Sigmoid colon (tissue), 7 donors: Measurements from ENCODE around the gene CHN2. TPM values are rescaled to one million over a fixed set of nuclear protein-coding genes. Genes with fewer than 3 reads are reported as not detected.

ENCODE experiments used
- DNase-seq: peaks from one replicate; pipeline ENCODE4 v3.0.0-alpha.2; 2019
- H3K27ac ChIP-seq, 4 donors: fragments of 200-600 bp; sonication (generic); one replicate each; pipeline ENCODE4 v1.5.1; 2016 to 2019; ENCODE audit warnings: mild to moderate bottlenecking in 1 of 4
- H3K27me3 ChIP-seq, 3 donors: fragments of 200-600 bp; sonication (generic); one replicate each; pipeline ENCODE4 v1.5.1; 2019; ENCODE audit warnings: mild to moderate bottlenecking in 1 of 3
- H3K36me3 ChIP-seq, 4 donors: fragments of 200-600 bp; sonication (generic); one replicate each; pipeline ENCODE4 v1.5.1; 2016 to 2019
- H3K4me1 ChIP-seq, 4 donors: fragments of 200-600 bp; sonication (generic); one replicate each; pipeline ENCODE4 v1.5.1; 2017 to 2019
- H3K4me3 ChIP-seq, 4 donors: fragments of 200-600 bp; sonication (generic); one replicate each; pipeline ENCODE4 v1.5.1; 2017 to 2019; ENCODE audit warnings: mild to moderate bottlenecking in 2 of 4, moderate library complexity in 1 of 4
- H3K9me3 ChIP-seq, 4 donors: fragments of 200-600 bp in 3 of 4; sonication (generic) in 3 of 4; one replicate each; pipeline versions ENCODE4 v1.5.1 to v1.6.1; 2013 to 2019
- EP300 ChIP-seq, 4 donors: sonication (generic); formaldehyde crosslinking; IDR thresholded peaks; one replicate each; pipeline ENCODE4 v1.6.1; 2017; ENCODE audit warnings: antibody characterized with exemption in 4 of 4
- POLR2A ChIP-seq, 2 donors: fragments of 450-650 bp; IDR thresholded peaks; one replicate each; pipeline ENCODE4 v1.6.1; 2016; ENCODE audit warnings: antibody characterized with exemption in 2 of 2, mild to moderate bottlenecking in 2 of 2, moderate library complexity in 2 of 2
- POLR2AphosphoS5 ChIP-seq, 4 donors: sonication (generic); formaldehyde crosslinking; IDR thresholded peaks; one replicate each; pipeline ENCODE4 v1.6.1; 2017; ENCODE audit warnings: antibody characterized with exemption in 4 of 4
- WGBS, 2 donors: extraction: QIAGEN DNeasy Blood & Tissue Kit; methylation state at CpG; one replicate each; pipeline ENCODE4 v1.1.7; 2013; 5-methylcytosine and 5-hydroxymethylcytosine counted together
- intact Hi-C: fragments of 100-400 bp; cut with DNase I; formaldehyde crosslinking; loops from one replicate; pipeline ENCODE4 v1.15.1; 2023
- polyA plus RNA-seq, 3 donors: library from polyadenylated mRNA; stranded (reverse); fragments of 200-250 nt; gene quantifications; one replicate each; pipeline ENCODE4 v1.2.3, GENCODE V29; 2013
- total RNA-seq, 4 donors: library from RNA; depleted of rRNA; stranded (reverse); fragments of >200 nt; gene quantifications; one replicate each; pipeline ENCODE4 v1.1.0, GENCODE V29; 2016
- TF ChIP-seq, protein P1 (sequence below), 4 experiments: fragments of 450-650 bp in 3 of 4; fragments of 200-600 bp in 1 of 4; IDR thresholded peaks; one replicate each; pipeline ENCODE4 v1.5.1; 2016 to 2019; ENCODE audit warnings: antibody characterized with exemption in 4 of 4, mild to moderate bottlenecking in 3 of 4, moderate library complexity in 2 of 4
- donor health status: healthy with polysubstance abuse.
- donor health status: Bipolar disorder and iron deficiency.
- donor health status: healthy.

The CHN2 gene
- total and polyA plus RNA-seq, 7 donors = 4.2 to 37.7 (median 15.8) TPM

DNA sequence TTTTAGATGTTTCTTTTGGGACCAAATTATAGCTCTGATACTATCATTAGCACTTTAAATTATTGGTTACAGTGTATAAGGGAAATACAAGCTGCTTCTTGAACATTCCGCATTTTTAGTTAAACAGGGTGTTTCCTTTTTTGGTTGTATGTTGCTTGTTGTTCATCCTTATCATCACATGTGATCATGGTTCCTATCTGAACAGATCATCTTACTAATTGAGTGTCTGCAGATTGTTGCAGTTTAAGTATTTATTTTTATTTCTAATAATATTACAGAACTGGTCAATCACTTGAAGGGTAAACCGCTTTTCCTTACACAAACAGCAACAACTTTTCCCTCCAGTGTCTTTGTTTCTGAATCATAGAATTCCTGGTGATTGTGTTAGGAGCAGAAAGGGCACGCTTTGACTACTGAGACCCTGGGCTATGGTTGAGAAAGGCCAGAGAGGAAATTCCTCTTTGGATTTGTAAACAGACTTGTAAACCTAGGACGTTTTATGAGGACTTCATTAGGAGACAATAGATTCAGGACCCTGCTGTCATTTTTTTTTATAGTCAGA is 37.2 kb downstream of the CHN2 start:
- Histone ChIP-seq H3K4me3 (no peak overlapping the region), H3K36me3 (no peaks in the 10 kb centered on the region), H3K9me3 (no peaks in the 10 kb centered on the region), H3K27ac (no peak overlapping the region), H3K4me1 (no peaks in the 10 kb centered on the region), H3K27me3 (no peaks in the 10 kb centered on the region)
- WGBS, 2 donors = 72 to 74% methylated on average over 4 of the region's 4 CpGs
- DNase-seq = no peak
- TF ChIP-seq, protein P1, sequence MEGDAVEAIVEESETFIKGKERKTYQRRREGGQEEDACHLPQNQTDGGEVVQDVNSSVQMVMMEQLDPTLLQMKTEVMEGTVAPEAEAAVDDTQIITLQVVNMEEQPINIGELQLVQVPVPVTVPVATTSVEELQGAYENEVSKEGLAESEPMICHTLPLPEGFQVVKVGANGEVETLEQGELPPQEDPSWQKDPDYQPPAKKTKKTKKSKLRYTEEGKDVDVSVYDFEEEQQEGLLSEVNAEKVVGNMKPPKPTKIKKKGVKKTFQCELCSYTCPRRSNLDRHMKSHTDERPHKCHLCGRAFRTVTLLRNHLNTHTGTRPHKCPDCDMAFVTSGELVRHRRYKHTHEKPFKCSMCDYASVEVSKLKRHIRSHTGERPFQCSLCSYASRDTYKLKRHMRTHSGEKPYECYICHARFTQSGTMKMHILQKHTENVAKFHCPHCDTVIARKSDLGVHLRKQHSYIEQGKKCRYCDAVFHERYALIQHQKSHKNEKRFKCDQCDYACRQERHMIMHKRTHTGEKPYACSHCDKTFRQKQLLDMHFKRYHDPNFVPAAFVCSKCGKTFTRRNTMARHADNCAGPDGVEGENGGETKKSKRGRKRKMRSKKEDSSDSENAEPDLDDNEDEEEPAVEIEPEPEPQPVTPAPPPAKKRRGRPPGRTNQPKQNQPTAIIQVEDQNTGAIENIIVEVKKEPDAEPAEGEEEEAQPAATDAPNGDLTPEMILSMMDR (IDR thresholded peaks at IDR 0.05) = no peak
- TF ChIP-seq EP300 (IDR thresholded peaks at IDR 0.05) = no peak
- TF ChIP-seq POLR2AphosphoS5 (IDR thresholded peaks at IDR 0.05) = no peak
- intact Hi-C loops = no loop called here

DNA sequence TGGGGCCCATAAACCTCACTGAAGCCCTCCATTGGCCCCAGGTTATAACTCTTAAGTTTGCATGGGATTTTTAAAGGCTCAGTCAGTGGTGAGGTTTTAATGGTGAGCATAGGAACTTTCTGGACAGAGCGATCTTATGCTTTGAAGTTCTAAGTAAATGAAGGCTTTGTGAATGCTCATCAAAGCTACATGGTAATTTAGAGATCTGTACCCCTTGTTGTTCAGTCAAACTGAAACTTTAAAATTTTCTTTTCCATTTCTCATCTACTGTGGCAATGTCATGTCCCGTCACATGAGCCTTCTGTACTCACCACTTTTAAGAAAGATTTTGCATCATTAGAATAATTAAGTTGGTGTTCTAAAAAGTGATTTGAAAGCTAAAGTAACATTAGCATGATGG is 39.9 kb downstream of the CHN2 start:
- H3K4me3 ChIP-seq = no peak overlapping the region
- WGBS, 2 donors = 67 to 68% methylated on average over 2 of the region's 2 CpGs
- no peak overlapping the region for H3K27ac ChIP-seq
- no peaks in the 10 kb centered on the region for H3K4me1 ChIP-seq
- intact Hi-C loops = no loop called here
- H3K9me3 ChIP-seq = no peaks in the 10 kb centered on the region
- DNase-seq = no peak
- no peak for TF ChIP-seq POLR2A (IDR thresholded peaks at IDR 0.05)
- no peak for TF ChIP-seq POLR2AphosphoS5 (IDR thresholded peaks at IDR 0.05)
- no peaks in the 10 kb centered on the region for H3K27me3 ChIP-seq
- no peaks in the 10 kb centered on the region for H3K36me3 ChIP-seq

DNA sequence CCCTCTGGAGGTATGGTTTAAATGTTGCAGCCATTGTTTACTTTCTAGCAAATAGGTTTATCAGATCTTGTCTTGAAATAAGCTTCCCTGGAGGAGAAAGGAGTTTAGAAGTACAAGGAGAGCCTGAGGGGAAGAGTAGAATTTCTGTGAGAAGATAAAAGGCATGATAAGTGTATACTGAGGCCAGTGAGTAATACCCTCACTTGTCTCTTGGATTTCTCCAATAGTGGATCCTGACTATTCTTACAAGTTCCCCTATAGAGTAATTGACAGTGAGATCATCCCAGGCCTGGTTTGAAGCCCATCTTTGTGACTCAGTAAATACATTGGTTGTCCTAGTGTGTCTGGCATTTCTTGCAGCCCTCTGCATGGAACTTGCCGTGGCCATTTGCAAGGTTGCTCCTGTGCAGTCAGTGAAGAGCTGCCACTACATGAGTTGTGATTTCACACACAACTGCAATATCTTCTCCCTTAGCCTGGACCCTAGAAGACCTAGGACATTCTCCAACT is 41.6 kb downstream of the CHN2 start:
- Histone ChIP-seq H3K27ac (no peak overlapping the region), H3K36me3 (no peaks in the 10 kb centered on the region), H3K4me3 (no peak overlapping the region), H3K9me3 (no peaks in the 10 kb centered on the region), H3K27me3 (no peaks in the 10 kb centered on the region), H3K4me1 (no peaks in the 10 kb centered on the region)
- TF ChIP-seq POLR2A (IDR thresholded peaks at IDR 0.05) = no peak
- TF ChIP-seq, protein P1 (IDR thresholded peaks at IDR 0.05) = no peak
- no peak for TF ChIP-seq POLR2AphosphoS5 (IDR thresholded peaks at IDR 0.05)
- TF ChIP-seq EP300 (IDR thresholded peaks at IDR 0.05) = no peak
- intact Hi-C loops = no loop called here
- WGBS, 2 donors = 93 to 97% methylated on average over 1 of the region's 1 CpG
- DNase-seq = no peak

DNA sequence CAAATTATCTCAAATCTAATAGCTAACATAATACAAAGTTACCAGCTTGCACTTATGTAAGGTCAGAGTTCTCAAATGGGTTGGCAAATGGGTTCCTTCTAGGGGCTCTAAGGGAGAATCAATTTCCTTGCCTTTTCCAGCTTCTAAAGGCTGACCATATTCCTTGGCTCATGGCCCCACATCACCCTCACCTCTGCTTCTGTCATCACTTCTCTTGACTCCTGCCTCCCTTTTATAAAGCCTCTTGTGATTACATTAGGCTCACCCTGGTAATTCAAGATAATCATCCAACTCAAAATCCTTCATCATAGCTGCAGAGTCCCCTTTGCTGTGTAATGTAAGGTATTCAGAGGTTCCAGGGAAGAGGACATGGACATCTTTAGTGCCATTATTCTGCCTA is 42.1 kb downstream of the CHN2 start:
- Histone ChIP-seq H3K4me1 (no peaks in the 10 kb centered on the region), H3K9me3 (no peaks in the 10 kb centered on the region), H3K4me3 (no peak overlapping the region), H3K27me3 (no peaks in the 10 kb centered on the region), H3K36me3 (no peaks in the 10 kb centered on the region), H3K27ac (no peak overlapping the region)
- DNase-seq = no peak
- TF ChIP-seq, protein P1 (IDR thresholded peaks at IDR 0.05) = no peak
- TF ChIP-seq EP300 (IDR thresholded peaks at IDR 0.05) (no peak), POLR2A (IDR thresholded peaks at IDR 0.05) (no peak), POLR2AphosphoS5 (IDR thresholded peaks at IDR 0.05) (no peak)
- intact Hi-C loops = no loop called here

DNA sequence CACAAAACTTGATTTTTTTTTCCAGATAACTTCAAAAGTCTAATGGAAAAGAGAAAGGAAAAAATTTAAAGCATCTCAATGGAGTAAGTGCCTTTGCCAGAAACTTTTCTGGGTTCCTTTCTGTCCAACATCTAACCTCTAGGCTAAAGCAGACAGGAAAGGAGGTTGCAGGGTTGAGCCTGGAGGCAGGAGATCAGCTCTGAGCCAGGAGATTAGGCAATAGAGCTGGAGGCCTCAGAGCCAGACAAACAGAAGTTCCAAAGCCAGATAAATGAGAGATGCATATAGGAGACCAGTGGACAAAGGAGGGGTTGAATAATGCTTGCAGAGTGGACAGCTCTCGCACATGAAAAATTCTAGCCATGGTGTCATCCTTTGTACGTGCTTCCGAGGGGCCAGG is 42.9 kb downstream of the CHN2 start:
- no peaks in the 10 kb centered on the region for H3K4me1 ChIP-seq
- DNase-seq = no peak

More for the DNA sequence above, 42.9 kb downstream of the CHN2 start:
- H3K36me3 ChIP-seq = no peaks in the 10 kb centered on the region
- H3K4me3 ChIP-seq = no peak overlapping the region
- no peaks in the 10 kb centered on the region for H3K9me3 ChIP-seq
- no peaks in the 10 kb centered on the region for H3K27me3 ChIP-seq
- 95 to 99% methylated on average over 3 of the region's 3 CpGs for WGBS, 2 donors
- TF ChIP-seq, protein P1 (IDR thresholded peaks at IDR 0.05) = no peak
- TF ChIP-seq EP300 (IDR thresholded peaks at IDR 0.05) (no peak), POLR2A (IDR thresholded peaks at IDR 0.05) (no peak), POLR2AphosphoS5 (IDR thresholded peaks at IDR 0.05) (no peak)
- intact Hi-C loops = no loop called here
- H3K27ac ChIP-seq = no peak overlapping the region
